ENCODE results near the gene ZG16B.
A peak's percentile ranks its signal among the peaks of the same experiment; 100 is the strongest.

ZG16B gene

GRCh38 chr16:2806286-2806685 is 23.8 kb upstream of the ZG16B start:
- no peak for DNase-seq (ENCODE audit: low spot score)

- no peak for DNase-seq (ENCODE audit: low spot score)
These were observed 21.9 kb upstream of the ZG16B start for GRCh38 chr16:2808181-2808580.

- DNase-seq (ENCODE audit: low spot score), result no peak
These were observed 20.8 kb upstream of the ZG16B start for GRCh38 chr16:2809149-2809760.

DNA sequence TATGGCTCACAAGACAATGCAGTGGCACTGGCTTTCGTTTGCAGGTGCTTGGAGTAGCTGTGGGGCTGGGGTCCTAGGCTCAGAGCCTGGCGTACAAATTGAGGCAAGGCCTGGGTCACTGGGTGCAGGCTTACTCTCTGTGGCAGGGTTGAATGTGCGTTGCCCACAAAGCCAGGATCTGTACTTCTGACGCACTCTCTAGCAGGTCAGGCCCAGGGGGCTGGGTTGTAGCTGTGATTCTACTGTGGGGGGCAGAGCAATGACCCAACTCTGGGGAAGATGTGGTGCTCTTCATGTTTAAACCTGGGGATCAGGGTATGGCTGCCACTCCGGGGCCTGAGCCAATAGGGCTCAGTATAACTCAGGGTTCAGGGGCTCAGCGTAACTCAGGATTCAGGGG is 19.5 kb upstream of the ZG16B start:
- no peak for DNase-seq (ENCODE audit: low spot score)

GRCh38 chr16:2811703-2812471 is 18.2 kb upstream of the ZG16B start:
- DNase-seq (ENCODE audit: low spot score), result no peak

DNA sequence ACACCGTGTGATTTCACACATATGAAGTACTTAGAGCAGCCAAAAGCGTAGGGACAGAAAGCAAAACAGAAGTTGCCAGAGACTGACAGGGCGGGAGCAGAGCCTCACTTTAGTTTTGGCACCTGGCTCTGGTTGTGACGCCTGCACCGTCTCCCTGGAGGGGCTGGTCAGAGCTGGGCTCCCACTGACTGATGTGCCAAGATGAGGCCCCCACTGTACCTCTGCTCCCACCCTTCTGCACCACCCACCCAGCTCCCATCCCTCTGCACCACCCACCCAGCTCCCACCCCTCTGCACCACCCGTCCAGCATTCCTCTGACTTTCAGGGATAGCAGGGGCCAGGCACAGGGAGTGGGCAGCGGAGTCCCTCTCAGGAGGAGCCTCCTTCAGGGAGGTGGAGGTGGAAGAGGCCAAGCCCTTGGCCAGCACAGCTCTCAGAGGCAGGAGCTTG is 16.3 kb upstream of the ZG16B start:
- no peak for DNase-seq (ENCODE audit: low spot score)

DNA sequence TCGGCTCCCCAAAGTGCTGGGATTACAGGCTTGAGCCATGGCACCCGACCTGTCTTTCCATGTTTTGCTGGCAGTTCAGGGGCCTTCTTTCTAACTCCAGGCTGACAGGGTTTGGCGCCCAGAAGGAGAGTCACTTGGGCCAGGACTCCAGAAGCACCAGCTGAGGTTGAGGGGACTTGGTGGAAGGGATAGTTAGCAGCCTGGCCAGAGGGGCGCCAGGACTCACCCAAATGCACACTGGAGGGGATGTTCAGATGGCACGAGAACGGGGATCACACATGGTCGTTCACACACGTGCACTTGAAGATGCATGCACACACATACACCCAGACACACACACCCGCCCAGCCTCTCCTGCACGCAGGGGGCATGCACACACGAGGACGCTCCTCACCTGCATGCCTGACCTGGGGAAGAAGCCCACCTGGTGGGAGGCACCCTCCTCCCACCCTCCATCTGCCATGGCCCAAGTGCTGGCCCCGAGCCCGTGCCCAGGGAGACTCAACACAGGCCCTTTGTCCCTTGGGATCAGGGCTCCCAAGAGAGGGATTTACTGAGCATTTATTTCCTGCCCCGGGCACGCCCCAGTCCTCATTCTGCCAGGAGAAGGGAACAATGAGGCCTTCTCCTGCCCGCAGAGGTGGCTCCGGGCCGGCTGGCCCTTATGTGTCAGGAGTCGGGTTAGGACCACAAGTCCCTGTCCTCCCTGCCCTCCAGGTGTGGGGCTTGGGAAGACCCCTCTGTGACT is 15.4 kb upstream of the ZG16B start:
- DNase-seq (ENCODE audit: low spot score), result no peak

GRCh38 chr16:2815299-2815771 is 14.8 kb upstream of the ZG16B start:
- DNase-seq (ENCODE audit: low spot score), result no peak

DNA sequence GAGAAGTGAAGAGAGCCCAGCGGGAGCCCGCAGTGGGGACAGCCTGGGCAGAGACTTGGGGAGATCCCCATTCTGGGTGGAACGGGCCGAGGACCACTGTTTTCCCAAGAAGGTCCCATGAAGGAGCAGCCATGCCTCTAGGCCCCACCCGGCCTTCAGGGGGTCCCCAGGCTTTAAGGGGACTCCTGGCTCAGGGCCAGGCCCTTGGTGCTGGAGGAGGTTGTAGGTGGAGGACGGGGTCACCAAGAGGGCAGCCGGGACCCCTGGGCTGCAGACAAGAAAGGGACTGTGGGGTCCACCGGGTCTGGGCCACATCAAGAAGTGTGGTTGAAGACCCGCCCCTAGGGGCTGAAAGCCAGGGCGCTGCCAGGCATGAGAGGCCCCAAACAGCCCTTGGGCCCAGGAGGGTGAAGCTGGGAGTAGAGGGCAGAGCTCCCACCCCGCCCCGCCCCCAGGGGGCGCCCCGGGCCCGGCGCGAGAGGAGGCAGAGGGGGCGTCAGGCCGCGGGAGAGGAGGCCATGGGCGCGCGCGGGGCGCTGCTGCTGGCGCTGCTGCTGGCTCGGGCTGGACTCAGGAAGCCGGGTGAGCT is 13.3 kb upstream of the ZG16B start, which contains the start of gene PRSS21:
Gene PRSS21 (plus strand): TSS at position 487 of the 589 bp plus-strand sequence. CDS start 32 bp downstream, at position 519.
- DNase-seq (ENCODE audit: low spot score), result peak; percentile 34

- no peak for DNase-seq (ENCODE audit: low spot score)
These were observed 12.5 kb upstream of the ZG16B start for GRCh38 chr16:2817340-2818271.

DNA sequence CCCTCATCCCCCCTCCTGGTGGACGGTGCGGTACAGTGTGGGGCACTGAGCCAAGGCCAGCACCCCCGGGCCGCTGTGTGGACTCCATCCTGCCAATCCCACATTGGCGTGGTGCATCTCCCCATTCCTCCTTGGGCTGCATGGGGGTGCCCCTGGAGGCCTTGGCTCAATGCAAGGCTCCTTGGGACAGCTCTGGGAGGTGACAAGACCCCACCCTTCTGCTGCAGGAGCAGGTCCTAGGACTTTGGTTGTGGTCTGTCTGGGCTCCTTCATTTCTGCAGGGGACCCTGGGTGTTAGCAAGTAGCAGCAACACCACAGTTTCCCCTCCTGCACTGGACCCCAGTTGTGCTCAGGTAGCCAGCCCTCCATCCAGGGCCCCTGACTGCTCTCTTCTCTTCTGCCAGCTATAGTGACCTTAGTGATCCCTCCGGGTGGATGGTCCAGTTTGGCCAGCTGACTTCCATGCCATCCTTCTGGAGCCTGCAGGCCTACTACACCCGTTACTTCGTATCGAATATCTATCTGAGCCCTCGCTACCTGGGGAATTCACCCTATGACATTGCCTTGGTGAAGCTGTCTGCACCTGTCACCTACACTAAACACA is 11.7 kb upstream of the ZG16B start:
- no peak for DNase-seq (ENCODE audit: low spot score)

- DNase-seq (ENCODE audit: low spot score), result no peak
These were observed 10.7 kb upstream of the ZG16B start for GRCh38 chr16:2819179-2819938.

DNA sequence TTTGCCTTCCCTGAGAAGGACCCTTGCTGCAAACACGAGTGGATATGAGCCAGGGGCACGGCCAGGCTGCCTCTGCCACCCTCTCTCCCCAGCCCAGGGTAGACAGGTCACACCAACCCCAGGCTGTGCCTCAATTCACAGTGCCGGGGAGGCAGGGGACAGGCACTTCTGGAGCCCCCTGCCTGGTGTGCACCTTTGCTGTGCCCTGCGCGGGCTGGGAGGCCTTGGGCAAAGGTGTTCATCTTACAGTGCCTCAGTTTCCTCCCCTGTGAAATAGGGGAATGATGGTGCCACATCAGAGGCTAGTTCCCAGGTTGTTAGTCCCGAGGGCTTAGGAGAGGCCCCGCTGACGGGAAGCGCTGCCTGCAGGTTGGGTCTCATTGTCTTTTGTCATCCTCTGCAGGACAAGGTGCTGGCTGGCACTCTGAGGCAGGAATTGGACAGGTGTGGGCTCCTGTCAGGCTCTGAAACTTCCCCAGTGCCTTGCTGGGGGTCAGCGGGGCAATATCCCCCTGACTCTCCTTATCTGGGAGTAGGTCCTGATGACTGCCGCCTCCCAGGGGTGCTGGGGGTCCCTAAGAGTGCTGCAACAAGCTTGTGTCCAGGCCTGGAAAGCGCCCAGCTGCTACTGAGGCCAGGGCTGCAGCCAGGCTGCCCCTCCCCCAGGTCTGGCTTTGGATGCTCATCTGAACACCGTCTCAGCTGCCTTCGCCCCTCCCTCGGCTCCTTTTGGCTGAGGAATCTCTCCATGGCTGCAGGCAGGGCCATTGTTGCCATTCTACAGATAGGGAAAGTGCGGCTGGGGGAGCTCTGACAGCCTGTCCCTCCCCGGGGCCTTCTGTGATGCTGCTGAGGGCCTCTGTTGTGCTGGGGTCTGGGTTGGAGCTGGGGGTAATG is 9.9 kb upstream of the ZG16B start:
- no peak for DNase-seq (ENCODE audit: low spot score)

DNA sequence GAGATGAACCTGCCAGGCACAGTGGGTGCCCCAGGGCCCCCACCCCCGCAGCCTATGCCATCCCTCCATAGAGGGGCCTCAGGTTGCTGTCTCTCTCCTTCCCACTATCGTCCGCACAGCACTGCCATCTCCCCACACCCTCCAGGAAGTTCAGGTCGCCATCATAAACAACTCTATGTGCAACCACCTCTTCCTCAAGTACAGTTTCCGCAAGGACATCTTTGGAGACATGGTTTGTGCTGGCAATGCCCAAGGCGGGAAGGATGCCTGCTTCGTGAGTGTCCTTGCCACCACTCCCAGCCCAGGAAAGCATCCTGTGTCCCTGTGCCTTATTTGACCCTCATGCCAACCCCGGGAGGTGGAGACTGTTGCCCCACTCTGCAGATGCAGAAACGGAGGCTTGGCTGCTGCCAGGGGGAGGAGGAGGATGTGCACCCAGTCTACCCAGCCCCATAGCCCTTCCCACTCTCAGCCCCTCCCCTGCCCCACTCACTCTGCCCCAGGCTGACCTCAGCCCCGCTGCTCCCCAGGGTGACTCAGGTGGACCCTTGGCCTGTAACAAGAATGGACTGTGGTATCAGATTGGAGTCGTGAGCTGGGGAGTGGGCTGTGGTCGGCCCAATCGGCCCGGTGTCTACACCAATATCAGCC is 9.1 kb upstream of the ZG16B start:
- no peak for DNase-seq (ENCODE audit: low spot score)

DNA sequence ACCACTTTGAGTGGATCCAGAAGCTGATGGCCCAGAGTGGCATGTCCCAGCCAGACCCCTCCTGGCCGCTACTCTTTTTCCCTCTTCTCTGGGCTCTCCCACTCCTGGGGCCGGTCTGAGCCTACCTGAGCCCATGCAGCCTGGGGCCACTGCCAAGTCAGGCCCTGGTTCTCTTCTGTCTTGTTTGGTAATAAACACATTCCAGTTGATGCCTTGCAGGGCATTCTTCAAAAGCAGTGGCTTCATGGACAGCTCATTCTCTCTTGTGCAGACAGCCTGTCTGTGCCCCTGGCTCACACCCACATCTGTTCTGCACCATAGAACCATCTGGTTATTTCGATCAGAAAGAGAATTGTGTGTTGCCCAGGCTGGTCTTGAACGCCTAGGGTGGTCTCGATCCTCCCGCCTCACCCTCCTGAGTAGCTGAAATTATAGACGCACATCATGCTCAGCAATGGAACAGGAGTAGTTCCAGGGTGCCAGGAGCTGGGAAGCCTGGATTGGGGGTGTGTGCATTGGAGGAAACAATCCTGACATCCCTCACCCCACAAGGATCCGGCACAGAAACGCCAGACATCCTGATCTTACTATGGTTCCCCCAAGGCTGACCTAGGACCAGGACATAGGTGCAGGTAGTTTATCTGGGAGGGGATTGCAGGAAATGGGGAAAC is 8.5 kb upstream of the ZG16B start:
- DNase-seq (ENCODE audit: low spot score), result no peak

DNA sequence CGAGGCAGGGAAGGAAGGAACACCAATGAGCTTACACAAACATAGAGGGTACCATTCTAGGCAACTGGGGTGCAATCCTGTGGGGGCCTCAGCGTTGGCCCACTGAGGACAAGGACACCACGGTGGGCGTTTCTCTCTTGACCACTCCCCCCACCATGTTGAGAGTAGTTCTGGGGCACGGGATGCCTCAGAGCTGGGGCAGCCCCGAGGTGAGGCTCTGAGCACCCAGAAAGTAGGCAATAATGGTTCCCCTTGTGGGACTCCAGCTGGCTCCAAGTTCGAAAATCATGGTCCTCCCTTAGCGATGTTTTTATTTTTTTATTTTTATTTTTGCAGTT is 8.0 kb upstream of the ZG16B start:
- no peak for DNase-seq (ENCODE audit: low spot score)

DNA sequence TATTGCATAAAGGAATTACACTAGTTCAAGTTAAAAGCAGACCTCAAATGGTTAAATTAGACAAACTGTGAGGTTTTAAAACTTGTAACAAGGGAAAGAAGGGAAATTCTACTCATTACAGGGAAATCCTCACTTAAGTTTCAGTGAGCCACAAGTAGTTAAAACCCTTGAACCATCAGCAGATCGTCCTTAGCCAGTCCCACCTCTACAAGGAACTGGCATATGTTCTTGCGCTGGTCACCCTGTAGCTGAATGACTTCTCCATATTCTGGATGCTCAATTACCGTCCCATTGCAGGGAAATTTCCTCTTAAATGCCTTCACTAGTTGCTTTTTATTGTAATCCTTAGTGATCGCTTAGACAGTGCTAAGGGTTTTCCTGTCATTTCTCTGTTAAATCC is 7.6 kb upstream of the ZG16B start:
- no peak for DNase-seq (ENCODE audit: low spot score)

DNA sequence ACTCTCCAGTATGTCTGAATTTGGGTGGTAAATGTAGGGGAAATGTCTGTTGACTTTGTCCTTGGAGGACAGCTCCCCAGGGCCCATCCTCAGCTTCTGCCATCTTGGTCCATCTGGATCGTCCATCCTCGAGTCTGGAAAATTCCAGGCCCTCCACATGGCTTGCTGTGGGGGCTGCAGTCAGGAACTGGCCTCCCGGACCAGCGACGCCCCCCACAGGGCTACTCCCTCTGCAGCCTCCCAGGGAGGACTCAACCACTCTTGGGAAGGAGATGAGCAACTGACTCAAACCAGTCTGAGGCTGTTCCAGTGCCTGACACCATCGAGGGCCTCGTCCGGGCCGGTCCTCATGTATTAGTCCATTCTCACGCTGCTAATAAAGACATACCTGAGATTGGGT is 5.5 kb upstream of the ZG16B start:
- DNase-seq (ENCODE audit: low spot score), result no peak
